Ovary (tissue), 10 donors: Measurements from ENCODE around the gene NAA35. TPM values are rescaled to one million over a fixed set of nuclear protein-coding genes. Genes with fewer than 3 reads are reported as not detected.

Source experiments
- DNase-seq, 5 donors: peaks; one replicate each; pipeline ENCODE4 v3.0.0-alpha.2; 2019 to 2020
- H3K27ac ChIP-seq, 2 donors: fragments of 200-600 bp; one replicate each; pipeline versions ENCODE4 v1.5.1 to v1.8.0; 2019 to 2022
- H3K27me3 ChIP-seq: fragments of 200-600 bp; one replicate; pipeline ENCODE4 v1.8.0; 2022
- H3K36me3 ChIP-seq: fragments of 200-600 bp; sonication (generic); one replicate; pipeline ENCODE4 v1.5.1; 2019
- H3K4me1 ChIP-seq: one replicate; pipeline ENCODE4 v1.8.1; 2013; ENCODE audit warnings: mild to moderate bottlenecking, moderate library complexity; ENCODE audit not compliant: insufficient read depth
- H3K4me3 ChIP-seq: fragments of 200-600 bp; sonication (generic); one replicate; pipeline ENCODE4 v1.5.1; 2017
- H3K9me3 ChIP-seq, 2 donors: fragments of 200-600 bp in 1 of 2; sonication (generic) in 1 of 2; one replicate each; pipeline versions ENCODE4 v1.5.1 to v1.8.1; 2013 to 2019; ENCODE audit warnings: mild to moderate bottlenecking in 1 of 2, moderate library complexity in 1 of 2
- EP300 ChIP-seq: sonication (generic); formaldehyde crosslinking; IDR thresholded peaks from one replicate; pipeline ENCODE4 v1.6.1; 2017; ENCODE audit warnings: antibody characterized with exemption
- POLR2A ChIP-seq: fragments of 450-650 bp; IDR thresholded peaks from one replicate; pipeline ENCODE4 v1.6.1; 2017; ENCODE audit warnings: antibody characterized with exemption, mild to moderate bottlenecking, moderate library complexity
- WGBS, 3 donors: extraction: QIAGEN DNeasy Blood & Tissue Kit in 1 of 3; methylation state at CpG; one replicate each; pipeline versions ENCODE4 v1.1.5 to v1.1.7; 2013 to 2017; 5-methylcytosine and 5-hydroxymethylcytosine counted together
- intact Hi-C, 4 donors: fragments of 100-400 bp; cut with DNase I; formaldehyde crosslinking; loops; one replicate each; pipeline versions ENCODE4 v1.11.0 to v1.15.1; 2022 to 2023
- long read RNA-seq, 3 donors: library from polyadenylated mRNA in 2 of 3; unstranded in 2 of 3; transcript quantifications; one replicate each; pipeline ENCODE4 v2.0.0 and lab custom pipeline, GENCODE V29; 2021 to 2026
- polyA plus RNA-seq, 2 donors: library from polyadenylated mRNA; stranded (reverse); fragments of 200-250 nt in 1 of 2; fragments of 350-450 nt in 1 of 2; fragmentation: Illumina TruSeq in 1 of 2; extraction: RNeasy Lipid Tissue Mini Kit (QIAGEN cat#74804) in 1 of 2; gene quantifications; one replicate each; pipeline ENCODE4 v1.2.3, GENCODE V29; 2013 to 2014
- total RNA-seq, 7 donors: library from RNA; depleted of rRNA in 2 of 7; stranded (reverse); fragments of >200 nt in 2 of 7; fragmentation: NEBNext Ultra II Directional in 3 of 7; extraction: Animal tissue kit (Norgen Biotek cat#: 25700) in 3 of 7; gene quantifications; one replicate each; pipeline versions ENCODE4 v1.1.0 to v1.2.4, GENCODE V29; 2016 to 2023
- TF ChIP-seq, protein P1 (sequence below), 3 donors: fragments of 450-650 bp in 2 of 3; fragments of 200-600 bp in 1 of 3; IDR thresholded peaks; one replicate each; pipeline versions ENCODE4 v1.5.1 to v1.8.0; 2016 to 2022; ENCODE audit warnings: antibody characterized with exemption in 3 of 3, mild to moderate bottlenecking in 1 of 3
- donor health status: DM: no; HTN: no; CAD: no; lungs with moderate emphysema.
- donor health status: DM: no; HTN: no; CAD: no.
- donor health status: Bipolar disorder and iron deficiency.
- donor health status: DM: yes; HTN: yes; CAD: no.
- donor health status: DM: no; HTN: no; CAD: no.
- donor health status: DM: yes; HTN: yes; CAD: no.

Gene NAA35
- 10 to 100 TPM; 10.6 to 25.5 (median 22.7) TPM for total RNA-seq
- 10 to 100 TPM; 10.6 to 15.7 TPM for polyA plus RNA-seq
- long read RNA-seq, donor 1, partial matches to known transcripts = 30 of 63 reads
- long read RNA-seq, donor 1, other reads (novel, unspliced or antisense) = 31 of 63 reads
- long read RNA-seq, donor 2, partial matches to known transcripts = 70 of 120 reads
- long read RNA-seq, donor 2, other reads (novel, unspliced or antisense) = 47 of 120 reads
- long read RNA-seq, donor 3, transcript NAA35-201 (23 exons, 2,649 nt) = major isoform, 10 of 26 reads
- long read RNA-seq, donor 3, partial matches to known transcripts = 3 of 26 reads
- long read RNA-seq, donor 3, other reads (novel, unspliced or antisense) = 13 of 26 reads

DNA sequence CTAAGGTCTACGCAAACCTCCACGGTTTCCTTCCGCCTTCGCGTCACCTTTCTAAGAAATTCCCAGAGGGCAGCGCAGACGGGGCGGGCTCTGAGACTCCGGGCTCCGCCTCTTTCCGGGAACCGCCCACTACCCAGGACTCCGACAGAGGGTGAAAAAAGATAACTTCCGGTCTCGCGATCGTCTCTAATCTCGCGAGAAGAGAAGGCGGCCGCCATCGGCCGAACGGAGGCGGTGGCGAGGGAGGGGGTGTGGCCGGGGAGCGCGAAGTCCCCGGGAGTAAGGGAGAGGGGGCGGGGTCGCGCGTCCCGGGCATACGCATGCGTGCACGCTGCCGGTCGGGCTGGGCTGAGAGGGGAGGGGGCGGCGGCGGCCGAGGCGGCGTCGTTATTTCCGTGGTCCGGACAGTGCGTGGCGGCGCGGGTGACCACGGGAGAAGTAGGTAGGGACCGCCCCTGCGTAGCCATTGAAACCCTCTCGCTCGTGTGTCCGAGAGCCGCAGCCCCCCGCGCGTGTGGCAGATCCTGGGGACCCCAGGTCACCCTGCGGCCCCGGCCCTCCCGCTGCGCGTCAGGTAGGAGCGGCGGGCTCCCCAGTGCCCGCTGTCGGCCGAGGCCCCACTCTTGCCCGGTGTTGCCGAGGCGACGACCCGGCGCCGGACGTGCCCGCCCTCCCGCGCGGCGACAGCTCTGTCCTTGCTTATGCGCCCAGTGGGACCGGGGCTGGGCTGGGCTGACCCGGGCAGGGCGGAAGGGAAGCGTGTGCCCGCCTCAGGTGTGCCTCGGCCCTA is at the start of gene NAA35:
Gene NAA35, plus strand, starts transcription at position 315 of the 790 bp plus-strand sequence. CDS start 1,014 bp downstream, outside the sequence.
- Histone ChIP-seq H3K27ac (peak within 1 kb of the TSS; percentile 74 to 79), H3K9me3 (no peaks in the 10 kb centered on the region), H3K4me3 (peak within 1 kb of the TSS; percentile 96), H3K36me3 (no peaks in the 10 kb centered on the region), H3K27me3 (no peaks in the 10 kb centered on the region), H3K4me1 (peaks cover 6% of the 10 kb centered on the region)
- TF ChIP-seq EP300 = peak; percentile 57
- TF ChIP-seq POLR2A = peak; percentile 36
- TF ChIP-seq, protein P1, sequence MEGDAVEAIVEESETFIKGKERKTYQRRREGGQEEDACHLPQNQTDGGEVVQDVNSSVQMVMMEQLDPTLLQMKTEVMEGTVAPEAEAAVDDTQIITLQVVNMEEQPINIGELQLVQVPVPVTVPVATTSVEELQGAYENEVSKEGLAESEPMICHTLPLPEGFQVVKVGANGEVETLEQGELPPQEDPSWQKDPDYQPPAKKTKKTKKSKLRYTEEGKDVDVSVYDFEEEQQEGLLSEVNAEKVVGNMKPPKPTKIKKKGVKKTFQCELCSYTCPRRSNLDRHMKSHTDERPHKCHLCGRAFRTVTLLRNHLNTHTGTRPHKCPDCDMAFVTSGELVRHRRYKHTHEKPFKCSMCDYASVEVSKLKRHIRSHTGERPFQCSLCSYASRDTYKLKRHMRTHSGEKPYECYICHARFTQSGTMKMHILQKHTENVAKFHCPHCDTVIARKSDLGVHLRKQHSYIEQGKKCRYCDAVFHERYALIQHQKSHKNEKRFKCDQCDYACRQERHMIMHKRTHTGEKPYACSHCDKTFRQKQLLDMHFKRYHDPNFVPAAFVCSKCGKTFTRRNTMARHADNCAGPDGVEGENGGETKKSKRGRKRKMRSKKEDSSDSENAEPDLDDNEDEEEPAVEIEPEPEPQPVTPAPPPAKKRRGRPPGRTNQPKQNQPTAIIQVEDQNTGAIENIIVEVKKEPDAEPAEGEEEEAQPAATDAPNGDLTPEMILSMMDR (IDR thresholded peaks at IDR 0.05) = no peak
- DNase-seq = peak; percentile 99
- WGBS, 3 donors = 0 to 1% (median 1%) methylated on average over 67 to 93 of the region's 93 CpGs
- intact Hi-C loops = no loop called here

DNA sequence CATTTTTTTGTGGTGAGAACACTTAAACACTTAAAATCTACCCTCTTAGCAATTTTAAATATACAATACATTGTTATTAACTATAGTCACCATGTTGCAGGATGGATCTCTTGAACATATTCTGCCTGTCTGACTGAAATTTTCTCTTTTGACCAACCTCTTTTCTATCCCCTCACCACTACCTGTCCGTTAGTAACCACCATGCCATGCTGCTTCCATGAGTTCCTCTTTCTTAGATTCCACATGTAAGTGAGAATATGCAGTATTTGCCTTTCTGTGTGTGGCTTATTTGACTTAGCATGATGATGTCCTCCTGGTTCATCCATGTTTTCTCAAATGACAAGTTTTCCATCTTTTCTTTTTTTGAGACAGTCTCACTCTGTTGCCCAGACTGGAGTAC is 48.5 kb upstream of the NAA35 start:
- intact Hi-C loops = no loop called here
- TF ChIP-seq, protein P1 (IDR thresholded peaks at IDR 0.05) = no peak
- TF ChIP-seq EP300 = no peak
- no peak for TF ChIP-seq POLR2A
- no peaks in the 10 kb centered on the region for H3K9me3 ChIP-seq
- 95 to 100% (median 97%) methylated on average over 1 of the region's 1 CpG for WGBS, 3 donors
- no peaks in the 10 kb centered on the region for H3K36me3 ChIP-seq
- H3K27me3 ChIP-seq = no peaks in the 10 kb centered on the region
- H3K4me1 ChIP-seq = no peaks in the 10 kb centered on the region
- DNase-seq = no peak
- no peak overlapping the region for H3K27ac ChIP-seq
- no peak overlapping the region for H3K4me3 ChIP-seq

DNA sequence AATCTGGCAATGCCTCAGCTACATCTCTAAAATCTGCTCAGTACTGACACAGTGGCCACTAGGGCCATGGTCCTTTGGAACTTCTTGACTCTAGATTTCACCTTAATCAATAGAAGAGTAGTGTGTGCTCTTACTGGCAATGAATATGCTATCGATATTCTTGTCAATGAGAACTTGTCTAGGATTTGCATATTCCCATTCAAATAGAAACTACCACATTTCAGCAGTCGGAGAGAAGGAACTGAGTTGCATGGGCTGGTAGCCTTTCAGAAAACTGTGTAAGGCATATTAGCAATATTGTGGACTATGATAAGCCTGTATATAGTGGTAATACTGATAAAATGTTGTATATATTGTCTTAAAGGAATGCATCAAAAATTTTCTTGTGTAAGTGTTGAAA is 45.3 kb upstream of the NAA35 start:
- no peaks in the 10 kb centered on the region for H3K36me3 ChIP-seq
- DNase-seq = no peak
- H3K27me3 ChIP-seq = no peaks in the 10 kb centered on the region
- H3K27ac ChIP-seq = no peak overlapping the region
- H3K4me1 ChIP-seq = no peaks in the 10 kb centered on the region
- no peak overlapping the region for H3K4me3 ChIP-seq
- 96 to 97% (median 97%) methylated on average over 2 of the region's 2 CpGs for WGBS, 3 donors
- intact Hi-C loops = no loop called here
- TF ChIP-seq POLR2A = no peak
- no peak for TF ChIP-seq EP300
- TF ChIP-seq, protein P1 (IDR thresholded peaks at IDR 0.05) = no peak
- no peaks in the 10 kb centered on the region for H3K9me3 ChIP-seq

DNA sequence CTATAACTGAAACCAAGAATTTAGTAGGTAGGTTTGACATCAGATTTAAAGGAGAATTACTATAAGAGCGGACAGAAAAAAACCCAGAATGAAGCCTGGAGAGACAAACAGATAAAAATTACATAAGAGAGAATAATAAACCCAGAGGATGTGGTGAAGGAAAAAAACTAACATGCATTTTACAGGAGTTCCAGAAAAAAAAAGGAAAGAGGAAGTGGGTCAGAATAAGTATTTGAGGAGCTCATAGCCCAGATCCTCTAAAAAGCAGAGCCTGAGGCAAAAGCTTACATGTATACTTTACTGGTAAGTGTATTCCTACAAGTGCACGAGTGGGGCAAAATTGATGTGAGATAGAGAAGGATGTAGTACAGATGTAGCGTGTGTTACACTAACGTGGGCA is 43.1 kb upstream of the NAA35 start:
- Histone ChIP-seq H3K4me1 (no peaks in the 10 kb centered on the region), H3K27me3 (no peaks in the 10 kb centered on the region), H3K9me3 (no peaks in the 10 kb centered on the region), H3K36me3 (no peaks in the 10 kb centered on the region), H3K4me3 (no peak overlapping the region), H3K27ac (no peak overlapping the region)
- no peak for DNase-seq
- TF ChIP-seq POLR2A = no peak
- TF ChIP-seq, protein P1 (IDR thresholded peaks at IDR 0.05) = no peak
- TF ChIP-seq EP300 = no peak
- intact Hi-C loops = no loop called here
- 85 to 90% (median 88%) methylated on average over 4 of the region's 4 CpGs for WGBS, 3 donors
